ENCODE measurements around the gene AK5.

The AK5 gene

GRCh38 chr1:77424236-77424635 is 142.4 kb downstream of the AK5 start:
- Histone ChIP-seq H2AFZ (ENCODE audit: low read depth, low read length) (no peak overlapping the region), H3K27ac (ENCODE audit: low read length) (no peak overlapping the region), H3K4me3 (ENCODE audit: low read length) (no peak overlapping the region), H3K9me3 (ENCODE audit: insufficient read depth, low read length) (no peaks in the 10 kb centered on the region), H3K4me1 (ENCODE audit: low read length) (no peaks in the 10 kb centered on the region), H3K36me3 (replicated peaks; ENCODE audit: low read depth, low read length) (no peaks in the 10 kb centered on the region), H3K79me2 (ENCODE audit: low read length) (no peaks in the 10 kb centered on the region), H3K4me2 (ENCODE audit: low read length) (no peak overlapping the region), H4K20me1 (ENCODE audit: insufficient read depth, low read length) (no peaks in the 10 kb centered on the region), H3K9ac (ENCODE audit: low read length) (no peak overlapping the region), H3K27me3 (ENCODE audit: low read depth, low read length) (peaks cover under 1% of the 10 kb centered on the region; the same call in 1 of the 2 replicates)
- TF ChIP-seq, protein P1, sequence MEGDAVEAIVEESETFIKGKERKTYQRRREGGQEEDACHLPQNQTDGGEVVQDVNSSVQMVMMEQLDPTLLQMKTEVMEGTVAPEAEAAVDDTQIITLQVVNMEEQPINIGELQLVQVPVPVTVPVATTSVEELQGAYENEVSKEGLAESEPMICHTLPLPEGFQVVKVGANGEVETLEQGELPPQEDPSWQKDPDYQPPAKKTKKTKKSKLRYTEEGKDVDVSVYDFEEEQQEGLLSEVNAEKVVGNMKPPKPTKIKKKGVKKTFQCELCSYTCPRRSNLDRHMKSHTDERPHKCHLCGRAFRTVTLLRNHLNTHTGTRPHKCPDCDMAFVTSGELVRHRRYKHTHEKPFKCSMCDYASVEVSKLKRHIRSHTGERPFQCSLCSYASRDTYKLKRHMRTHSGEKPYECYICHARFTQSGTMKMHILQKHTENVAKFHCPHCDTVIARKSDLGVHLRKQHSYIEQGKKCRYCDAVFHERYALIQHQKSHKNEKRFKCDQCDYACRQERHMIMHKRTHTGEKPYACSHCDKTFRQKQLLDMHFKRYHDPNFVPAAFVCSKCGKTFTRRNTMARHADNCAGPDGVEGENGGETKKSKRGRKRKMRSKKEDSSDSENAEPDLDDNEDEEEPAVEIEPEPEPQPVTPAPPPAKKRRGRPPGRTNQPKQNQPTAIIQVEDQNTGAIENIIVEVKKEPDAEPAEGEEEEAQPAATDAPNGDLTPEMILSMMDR (IDR thresholded peaks at IDR 0.05; ENCODE audit: low read depth, low read length): no peak
- no peak for TF ChIP-seq EZH2phosphoT487 (IDR thresholded peaks at IDR 0.05; ENCODE audit: low read depth)

- Histone ChIP-seq H2AFZ (ENCODE audit: low read depth, low read length) (no peak overlapping the region), H3K27ac (ENCODE audit: low read length) (no peak overlapping the region), H3K27me3 (ENCODE audit: low read depth, low read length) (no peaks in the 10 kb centered on the region), H3K9me3 (ENCODE audit: insufficient read depth, low read length) (no peaks in the 10 kb centered on the region), H3K4me2 (ENCODE audit: low read length) (no peak overlapping the region), H3K36me3 (replicated peaks; ENCODE audit: low read depth, low read length) (no peaks in the 10 kb centered on the region), H3K4me3 (ENCODE audit: low read length) (no peak overlapping the region), H4K20me1 (ENCODE audit: insufficient read depth, low read length) (no peaks in the 10 kb centered on the region), H3K9ac (ENCODE audit: low read length) (no peak overlapping the region), H3K4me1 (ENCODE audit: low read length) (no peaks in the 10 kb centered on the region), H3K79me2 (ENCODE audit: low read length) (no peaks in the 10 kb centered on the region)
- TF ChIP-seq, protein P1 (IDR thresholded peaks at IDR 0.05; ENCODE audit: low read depth, low read length): no peak
- TF ChIP-seq EZH2phosphoT487 (IDR thresholded peaks at IDR 0.05; ENCODE audit: low read depth): no peak
Observed at GRCh38 chr1:77428068-77428467, 146.2 kb downstream of the AK5 start.

DNA sequence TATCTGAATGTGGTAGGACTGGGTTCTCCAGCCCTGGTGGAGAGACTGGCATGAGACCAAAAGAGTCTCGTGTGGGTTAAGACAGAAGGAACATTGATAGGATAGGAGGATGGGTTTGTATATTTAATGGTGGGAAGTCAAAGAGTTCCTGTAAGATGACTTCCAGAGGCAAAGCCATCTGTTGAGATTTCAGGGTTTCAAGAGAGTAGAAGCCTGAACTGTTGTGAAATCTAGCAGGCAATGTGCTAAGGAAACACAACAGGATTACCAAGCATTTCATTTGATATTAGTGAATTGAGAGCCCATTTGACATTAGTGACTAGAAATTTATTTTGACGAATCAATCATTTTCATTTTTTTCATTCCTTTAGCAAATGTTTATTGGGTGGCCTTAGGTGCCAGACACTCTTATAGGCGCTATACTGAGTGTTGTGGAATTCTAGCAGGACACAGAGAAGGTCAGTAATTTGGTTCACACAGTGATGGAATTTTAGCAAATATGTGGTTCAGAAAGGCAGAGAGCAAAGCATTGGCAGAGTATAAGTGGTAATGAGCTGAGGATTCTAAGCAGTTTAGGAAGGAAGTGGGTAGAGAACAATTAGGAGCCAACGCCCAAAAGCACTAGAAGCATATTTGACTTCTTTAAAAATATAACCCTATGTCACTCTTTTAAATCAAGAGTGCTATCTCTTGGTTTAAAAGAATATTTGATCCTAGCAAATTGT is 149.3 kb downstream of the AK5 start:
- Histone ChIP-seq H3K79me2 (ENCODE audit: low read length) (no peaks in the 10 kb centered on the region), H3K27ac (ENCODE audit: low read length) (no peak overlapping the region), H3K4me3 (ENCODE audit: low read length) (no peak overlapping the region), H3K9me3 (ENCODE audit: insufficient read depth, low read length) (no peaks in the 10 kb centered on the region), H2AFZ (ENCODE audit: low read depth, low read length) (no peak overlapping the region), H3K4me1 (ENCODE audit: low read length) (no peaks in the 10 kb centered on the region), H3K36me3 (replicated peaks; ENCODE audit: low read depth, low read length) (no peaks in the 10 kb centered on the region), H3K9ac (ENCODE audit: low read length) (no peak overlapping the region), H3K27me3 (ENCODE audit: low read depth, low read length) (no peaks in the 10 kb centered on the region), H4K20me1 (ENCODE audit: insufficient read depth, low read length) (no peaks in the 10 kb centered on the region), H3K4me2 (ENCODE audit: low read length) (no peak overlapping the region)
- TF ChIP-seq, protein P1 (IDR thresholded peaks at IDR 0.05; ENCODE audit: low read depth, low read length): no peak
- TF ChIP-seq EZH2phosphoT487 (IDR thresholded peaks at IDR 0.05; ENCODE audit: low read depth): no peak

DNA sequence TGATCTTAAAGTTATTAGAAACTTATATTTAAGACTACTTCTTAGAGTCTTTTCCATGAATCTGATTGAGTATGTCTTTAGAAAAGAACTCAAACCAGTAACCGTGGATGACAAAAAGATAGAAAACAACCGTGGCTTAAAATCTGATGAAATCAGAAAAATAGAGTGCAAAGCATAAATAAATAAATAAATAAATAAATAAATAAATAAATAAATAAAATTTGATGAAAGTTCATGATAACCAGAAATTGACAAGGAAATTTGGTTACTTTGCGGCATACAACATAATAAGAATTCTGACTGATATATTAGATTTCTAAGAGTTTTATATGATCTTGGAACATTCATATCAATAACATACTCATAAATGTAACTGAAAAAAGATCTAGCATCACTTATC is 152.1 kb downstream of the AK5 start:
- Histone ChIP-seq H3K79me2 (ENCODE audit: low read length) (no peaks in the 10 kb centered on the region), H3K9ac (ENCODE audit: low read length) (no peak overlapping the region), H2AFZ (ENCODE audit: low read depth, low read length) (no peak overlapping the region), H3K4me1 (ENCODE audit: low read length) (no peaks in the 10 kb centered on the region), H3K4me3 (ENCODE audit: low read length) (no peak overlapping the region), H3K27me3 (ENCODE audit: low read depth, low read length) (no peaks in the 10 kb centered on the region), H3K36me3 (replicated peaks; ENCODE audit: low read depth, low read length) (no peaks in the 10 kb centered on the region), H3K9me3 (ENCODE audit: insufficient read depth, low read length) (no peaks in the 10 kb centered on the region), H3K27ac (ENCODE audit: low read length) (no peak overlapping the region), H4K20me1 (ENCODE audit: insufficient read depth, low read length) (no peaks in the 10 kb centered on the region), H3K4me2 (ENCODE audit: low read length) (no peak overlapping the region)
- no peak for TF ChIP-seq EZH2phosphoT487 (IDR thresholded peaks at IDR 0.05; ENCODE audit: low read depth)
- TF ChIP-seq, protein P1 (IDR thresholded peaks at IDR 0.05; ENCODE audit: low read depth, low read length): no peak

Measured in OCI-LY3 (cell line).